Stimulated activated CD4-positive, alpha-beta T cell treated with anti-CD3 and anti-CD28 coated beads, Interleukin-4, amount 100 ng/mL, for 1 hour (primary cell): ENCODE data around the gene TAS2R31.
"Not testable (repeated sequence)": the region's sequence is repeated elsewhere in the genome, so short reads cannot be mapped to it uniquely, and the experiment has no call there.

ENCODE experiments used
- DNase-seq: peaks from one replicate; pipeline ENCODE4 v3.0.0-alpha.2; 2020

TAS2R31 gene

GRCh38 chr12:11031307-11031706, at the start of gene TAS2R31:
TSS of gene TAS2R31 (minus strand) at chr12:11031407. CDS start at chr12:11031335, 72 bp downstream.
- no peak for DNase-seq

DNA sequence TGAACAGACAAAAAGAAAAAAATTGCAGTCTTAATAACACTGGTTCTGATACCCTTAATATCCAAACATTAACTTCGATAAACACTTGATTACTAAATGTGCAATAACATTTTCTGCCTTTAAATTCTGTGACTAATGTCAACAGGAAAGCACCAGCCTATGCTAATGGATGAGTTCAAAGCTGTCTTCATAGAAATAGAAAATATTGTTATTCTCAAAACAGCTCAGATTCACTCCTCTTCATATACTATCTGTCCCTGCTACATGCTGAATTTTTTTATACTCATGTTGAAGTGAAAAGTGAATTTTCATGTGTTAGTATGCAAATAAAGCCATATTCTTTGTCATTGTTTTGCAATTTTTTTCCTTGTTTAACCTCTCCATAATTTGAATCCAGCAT, 47.0 kb upstream of the TAS2R31 start:
- DNase-seq, result no peak

DNA sequence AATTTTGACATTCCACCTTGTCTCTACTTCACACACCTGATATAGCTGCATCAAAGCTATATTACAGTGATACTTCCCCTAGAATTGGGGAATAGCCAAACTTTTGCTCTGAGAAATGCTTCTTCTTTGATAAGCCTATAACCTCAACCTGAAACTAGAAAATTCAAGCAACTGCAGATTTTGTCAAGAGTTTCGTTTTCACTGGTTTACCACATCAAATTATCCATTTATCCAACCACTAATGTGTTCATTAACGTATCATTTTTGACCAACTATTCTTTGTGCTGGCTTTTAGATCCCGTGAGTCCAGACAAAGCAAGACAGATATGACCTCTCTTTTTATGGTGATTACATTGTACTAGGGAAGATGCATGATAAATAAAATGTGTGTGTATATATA, 44.4 kb upstream of the TAS2R31 start:
- no peak for DNase-seq

DNA sequence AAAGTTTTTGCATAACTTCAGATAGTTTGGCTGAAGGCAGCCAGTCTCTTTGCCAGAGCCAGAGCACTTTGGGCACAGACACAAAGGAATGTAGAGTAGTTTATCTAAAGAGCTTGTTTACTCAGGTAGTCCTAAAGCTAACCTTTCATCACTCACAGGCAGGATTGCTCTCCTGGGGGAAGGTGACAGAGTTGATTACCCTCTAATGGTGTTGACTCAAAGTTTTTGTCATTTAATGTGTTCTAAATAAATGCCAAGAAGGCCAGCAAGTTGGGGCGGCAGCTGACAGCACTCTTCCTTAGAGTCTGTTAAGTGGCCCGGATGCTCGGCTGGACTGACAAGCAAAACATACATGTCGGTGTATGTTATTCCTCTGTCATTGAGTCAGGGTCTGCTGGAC, 40.2 kb upstream of the TAS2R31 start:
- no peak for DNase-seq

DNA sequence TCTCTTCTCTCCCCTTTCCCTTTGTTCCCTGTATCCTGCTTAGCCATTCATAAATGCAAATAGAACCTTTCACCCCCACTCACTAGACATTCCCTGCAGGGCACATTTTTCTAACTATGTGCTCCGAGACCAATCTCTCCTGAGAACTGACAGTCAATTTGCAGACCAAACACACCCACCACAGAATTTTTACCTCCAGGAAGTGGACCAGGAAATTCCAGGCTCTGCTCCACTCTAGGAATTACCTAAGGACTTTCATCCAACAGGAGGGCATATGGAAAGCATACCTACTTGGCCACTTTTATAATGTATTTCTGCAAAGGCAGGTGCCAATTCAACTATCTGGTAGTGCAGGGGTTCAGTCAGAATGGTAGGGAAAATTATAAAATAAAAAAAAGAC, 39.8 kb upstream of the TAS2R31 start:
- no peak for DNase-seq

GRCh38 chr12:11069854-11070365, 38.7 kb upstream of the TAS2R31 start:
- DNase-seq, result no peak

- DNase-seq, result no peak
These were observed 36.3 kb upstream of the TAS2R31 start for GRCh38 chr12:11067514-11067913.

DNA sequence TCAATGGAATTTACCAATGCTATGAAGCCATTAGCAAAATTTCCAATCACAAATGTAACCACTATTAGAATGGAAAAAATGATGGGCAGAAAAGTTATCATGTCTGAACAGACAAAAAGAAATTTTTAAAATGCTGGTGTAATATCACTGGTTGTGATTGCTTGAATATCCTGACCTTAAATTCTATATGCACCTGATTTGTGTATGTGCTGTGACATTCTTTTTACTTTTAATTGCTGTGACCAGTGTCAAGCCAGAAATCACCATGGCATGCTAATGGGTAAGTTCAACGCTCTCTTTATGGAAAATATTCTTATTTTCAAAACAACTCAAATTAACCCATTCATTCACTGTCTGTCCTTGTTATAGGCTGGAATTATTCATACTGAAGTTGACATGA, 31.0 kb upstream of the TAS2R31 start, which contains the start of gene TAS2R46:
Gene TAS2R46, minus strand, starts transcription at position 101 of the 400 bp plus-strand sequence. Its CDS starts 0 bp downstream, at position 101.
- not testable (repeated sequence) for DNase-seq

DNA sequence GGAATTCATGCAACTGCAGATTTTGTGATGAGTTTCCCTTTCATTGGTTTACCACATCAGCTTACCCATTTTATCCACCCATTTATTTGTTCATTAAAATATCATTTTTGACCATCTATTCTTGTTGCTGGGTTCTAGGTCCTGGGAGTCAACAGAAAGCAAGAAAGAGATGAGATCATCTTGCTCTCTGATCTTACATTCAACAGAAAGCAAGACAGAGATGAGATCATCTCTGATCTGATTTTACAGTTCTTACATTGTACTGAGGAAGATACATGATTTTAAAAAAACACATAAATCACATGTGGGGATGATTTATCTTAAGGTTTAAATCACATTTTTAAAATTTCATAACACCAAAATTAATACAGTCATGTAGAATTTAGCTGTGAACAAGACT, 28.6 kb upstream of the TAS2R31 start:
- no peak for DNase-seq

- no peak for DNase-seq
These were observed 27.8 kb upstream of the TAS2R31 start for GRCh38 chr12:11059041-11059440.

GRCh38 chr12:11055306-11055705, 24.1 kb upstream of the TAS2R31 start:
- no peak for DNase-seq

- DNase-seq, result not testable (repeated sequence)
These were observed 18.8 kb upstream of the TAS2R31 start for GRCh38 chr12:11049806-11050531.

- DNase-seq, result not testable (repeated sequence)
These were observed 10.2 kb upstream of the TAS2R31 start for GRCh38 chr12:11041366-11041765.

- DNase-seq, result no peak
These were observed 9.0 kb upstream of the TAS2R31 start for GRCh38 chr12:11040162-11040561.

DNA sequence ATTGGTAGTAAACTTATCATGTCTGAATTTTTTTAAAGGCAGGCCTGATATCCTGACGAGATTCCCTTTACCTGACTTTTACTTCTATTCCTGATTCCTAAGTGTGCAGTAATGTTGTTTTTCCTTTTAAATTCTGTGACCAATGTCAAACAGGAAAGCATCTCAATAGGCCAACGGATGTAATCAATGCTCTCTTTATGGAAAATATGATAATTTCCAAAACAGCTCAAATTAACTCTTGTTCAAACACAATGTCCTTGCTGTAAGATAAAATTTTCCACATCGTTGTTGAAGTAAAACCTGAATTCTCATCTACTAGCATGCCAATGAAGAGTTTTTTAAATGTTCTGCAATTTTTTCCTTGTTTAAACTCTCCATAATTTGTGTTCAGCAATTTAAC, 8.0 kb upstream of the TAS2R31 start:
- no peak for DNase-seq

DNA sequence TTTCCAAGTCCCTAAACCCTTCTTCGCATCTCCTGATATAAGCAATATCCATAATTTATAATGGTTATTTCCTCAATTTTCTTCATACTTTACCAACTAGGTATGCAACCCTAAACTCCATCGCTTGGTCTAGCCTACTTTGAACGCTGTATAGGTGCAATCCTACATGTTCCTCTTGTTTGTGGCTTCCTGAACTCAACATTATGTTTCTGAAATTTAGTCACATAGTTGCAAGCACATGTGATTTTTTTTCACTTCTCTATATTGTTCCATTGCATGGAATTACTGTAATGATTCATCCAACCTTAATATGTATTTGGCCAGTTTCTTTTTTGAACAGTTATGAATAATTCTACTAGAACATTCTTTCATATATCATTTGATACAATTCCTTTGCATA, 2.8 kb upstream of the TAS2R31 start:
- DNase-seq, result not testable (repeated sequence)

- DNase-seq, result no peak
These were observed 5.1 kb downstream of the TAS2R31 start for GRCh38 chr12:11026118-11026517.

- DNase-seq, result no peak
These were observed 7.8 kb downstream of the TAS2R31 start for GRCh38 chr12:11023387-11023786.

- DNase-seq, result no peak
These were observed 8.7 kb downstream of the TAS2R31 start, which contains the start of gene TAS2R19 for GRCh38 chr12:11022520-11022919. TSS of gene TAS2R19 (minus strand) at chr12:11022620. CDS start at chr12:11022571, 49 bp downstream.

DNA sequence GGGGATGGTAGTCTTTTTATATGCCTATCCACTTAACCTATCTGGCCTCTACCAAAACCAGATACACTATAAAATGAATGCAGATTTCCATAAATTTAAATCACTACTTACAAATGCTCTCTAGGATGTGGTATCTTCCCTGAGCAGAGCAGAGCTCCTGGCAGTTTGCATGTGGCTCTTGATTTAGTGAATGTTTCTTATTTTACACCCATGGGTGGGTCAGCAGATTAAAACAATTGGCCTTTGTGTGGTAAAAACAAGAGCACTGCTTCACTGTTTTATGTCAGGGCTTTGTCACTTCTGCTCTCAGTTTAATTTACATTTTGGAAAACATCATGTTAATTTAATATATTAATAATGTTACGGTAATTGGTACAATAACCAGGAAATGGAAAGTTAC, 14.3 kb downstream of the TAS2R31 start:
- no peak for DNase-seq

DNA sequence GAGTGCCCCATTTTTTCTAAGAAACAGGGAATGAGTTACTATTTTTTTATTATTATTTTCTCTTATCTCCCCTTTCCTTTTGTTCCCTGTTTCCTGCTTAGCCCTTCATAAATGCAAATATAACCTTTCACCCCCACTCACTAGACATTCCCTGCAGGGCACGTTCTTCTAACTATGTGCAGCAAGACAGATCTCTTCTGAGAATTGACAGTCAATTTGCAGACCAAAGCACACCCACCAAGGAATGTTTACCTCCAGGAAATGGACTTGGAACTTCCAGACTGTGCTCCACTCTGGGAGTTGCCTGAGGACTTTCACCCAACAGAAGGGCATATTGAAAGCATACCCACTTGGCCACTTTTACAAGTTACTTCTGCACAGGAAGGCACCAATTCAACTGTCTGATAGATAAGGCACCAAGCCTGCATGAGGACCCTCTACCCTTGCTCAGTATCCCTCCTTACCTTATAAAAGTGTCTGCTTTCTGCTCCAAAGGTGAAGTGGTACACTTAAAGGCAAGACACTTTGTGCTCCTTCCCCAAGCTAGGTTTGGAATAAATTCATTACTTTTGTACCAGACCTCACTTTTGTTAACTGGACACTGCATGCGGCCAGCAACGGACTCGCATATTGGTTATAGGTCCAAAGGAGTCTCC, 15.3 kb downstream of the TAS2R31 start:
- no peak for DNase-seq

DNA sequence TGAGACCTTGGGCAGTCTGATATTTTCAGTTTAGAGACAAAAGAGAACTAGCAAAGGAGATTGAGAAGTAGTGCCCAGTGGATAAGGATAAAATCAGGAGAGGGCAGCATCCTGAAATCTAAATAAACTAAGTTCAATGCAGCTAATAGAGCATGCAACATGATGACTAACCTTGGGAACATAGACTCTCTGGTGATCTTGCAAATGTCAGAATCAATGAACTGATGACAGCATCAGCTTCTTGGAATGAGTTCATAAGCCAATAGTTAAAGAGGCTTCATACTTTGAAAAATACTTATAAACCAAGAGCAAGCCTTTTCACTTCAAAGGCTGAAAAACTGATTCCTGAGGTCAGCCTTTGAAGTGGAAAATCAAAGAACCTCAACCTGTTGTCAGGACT, 17.0 kb downstream of the TAS2R31 start:
- DNase-seq, result no peak

GRCh38 chr12:11007608-11008007, 23.6 kb downstream of the TAS2R31 start:
- DNase-seq, result no peak

DNA sequence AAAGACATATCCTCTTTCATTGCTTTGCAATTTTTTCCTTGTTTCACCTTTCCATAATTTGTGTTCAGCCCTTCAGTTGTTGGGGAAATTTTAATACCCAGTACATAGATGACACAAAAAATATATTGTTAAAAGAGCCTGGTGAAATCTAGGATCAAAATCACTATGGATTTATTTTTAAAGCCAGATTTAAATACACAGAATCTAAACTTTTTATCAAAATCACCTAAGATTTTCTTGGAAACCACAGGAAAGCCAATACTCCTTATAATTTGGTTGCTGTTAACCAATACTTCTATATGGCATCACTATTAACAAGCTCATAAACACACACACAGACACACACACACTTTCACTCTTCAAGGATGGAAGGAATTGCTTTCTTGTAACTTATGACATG, 33.0 kb downstream of the TAS2R31 start, which contains the start of gene TAS2R20:
Gene TAS2R20, minus strand, starts transcription at position 101 of the 400 bp plus-strand sequence. CDS start 429 bp downstream, outside the sequence.
- no peak for DNase-seq
